PC-3 (cell line): Measurements from ENCODE around the gene MYH11.

Source experiments
- EZH2 ChIP-seq: fragments of 300-600 bp; sonication (generic); IDR thresholded peaks from one replicate; pipeline ENCODE4 v1.6.1; 2017; ENCODE audit warnings: antibody characterized with exemption, mild to moderate bottlenecking, low read length; ENCODE audit not compliant: unreplicated experiment
- EZH2phosphoT487 ChIP-seq: fragments of 300-600 bp; sonication (generic); IDR thresholded peaks from 2 replicates; pipeline ENCODE4 v1.6.1; 2018; ENCODE audit warnings: mild to moderate bottlenecking, antibody characterized with exemption, low read length, borderline replicate concordance
- TF ChIP-seq, protein P1 (sequence below): fragments of 300-600 bp; sonication (generic); conservative IDR thresholded peaks from 2 replicates; pipeline ENCODE4 v1.5.1; 2017; ENCODE audit warnings: antibody characterized with exemption, low read depth, mild to moderate bottlenecking, low read length

DNA sequence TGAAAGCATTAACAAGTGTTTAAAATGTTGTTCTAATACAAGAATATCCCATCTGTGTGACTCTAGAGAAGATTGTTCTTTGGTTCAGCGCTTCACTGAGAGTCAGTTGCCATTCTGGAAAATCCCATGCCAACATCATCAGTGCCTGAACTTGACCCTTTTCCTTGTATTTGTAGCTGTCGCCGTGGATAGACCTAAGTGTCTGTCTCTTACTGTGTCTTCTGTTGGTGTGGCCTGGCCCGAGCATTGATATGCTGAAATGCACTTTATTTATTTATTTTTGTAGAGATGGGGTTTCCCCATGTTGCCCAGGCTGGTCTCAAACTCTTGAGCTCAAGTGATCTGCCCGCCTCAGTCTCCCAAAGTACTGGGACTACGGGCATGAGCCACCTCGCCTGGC is 76.0 kb downstream of the MYH11 start:
- TF ChIP-seq, protein P1, sequence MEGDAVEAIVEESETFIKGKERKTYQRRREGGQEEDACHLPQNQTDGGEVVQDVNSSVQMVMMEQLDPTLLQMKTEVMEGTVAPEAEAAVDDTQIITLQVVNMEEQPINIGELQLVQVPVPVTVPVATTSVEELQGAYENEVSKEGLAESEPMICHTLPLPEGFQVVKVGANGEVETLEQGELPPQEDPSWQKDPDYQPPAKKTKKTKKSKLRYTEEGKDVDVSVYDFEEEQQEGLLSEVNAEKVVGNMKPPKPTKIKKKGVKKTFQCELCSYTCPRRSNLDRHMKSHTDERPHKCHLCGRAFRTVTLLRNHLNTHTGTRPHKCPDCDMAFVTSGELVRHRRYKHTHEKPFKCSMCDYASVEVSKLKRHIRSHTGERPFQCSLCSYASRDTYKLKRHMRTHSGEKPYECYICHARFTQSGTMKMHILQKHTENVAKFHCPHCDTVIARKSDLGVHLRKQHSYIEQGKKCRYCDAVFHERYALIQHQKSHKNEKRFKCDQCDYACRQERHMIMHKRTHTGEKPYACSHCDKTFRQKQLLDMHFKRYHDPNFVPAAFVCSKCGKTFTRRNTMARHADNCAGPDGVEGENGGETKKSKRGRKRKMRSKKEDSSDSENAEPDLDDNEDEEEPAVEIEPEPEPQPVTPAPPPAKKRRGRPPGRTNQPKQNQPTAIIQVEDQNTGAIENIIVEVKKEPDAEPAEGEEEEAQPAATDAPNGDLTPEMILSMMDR: no peak
- TF ChIP-seq EZH2phosphoT487: no peak
- TF ChIP-seq EZH2: no peak
